CD4-positive, alpha-beta T cell treated with Interleukin-6 for 4 hours (primary cell): ENCODE data around the gene FGF2.
A peak's percentile ranks its signal among the peaks of the same experiment; 100 is the strongest.
"Not testable (repeated sequence)": the region's sequence is repeated elsewhere in the genome, so short reads cannot be mapped to it uniquely, and the experiment has no call there.

Experiments used
- DNase-seq: peaks from one replicate; pipeline ENCODE4 v3.0.0-alpha.2; 2020; ENCODE audit warnings: mixed read lengths

FGF2 gene

GRCh38 chr4:122826553-122827257 lies at the start of gene FGF2:
Gene FGF2 (plus strand): TSS chr4:122826831. CDS start chr4:122827175, 344 bp downstream.
- peak; percentile 14 for DNase-seq

GRCh38 chr4:122776916-122777315 lies 49.7 kb upstream of the FGF2 start:
- no peak for DNase-seq

GRCh38 chr4:122777846-122778673 lies 48.6 kb upstream of the FGF2 start:
- DNase-seq = no peak

GRCh38 chr4:122781486-122781885 lies 45.1 kb upstream of the FGF2 start:
- no peak for DNase-seq

- DNase-seq = no peak
These were observed 43.1 kb upstream of the FGF2 start for GRCh38 chr4:122783301-122784215.

GRCh38 chr4:122784261-122784660 lies 42.4 kb upstream of the FGF2 start:
- DNase-seq = no peak

GRCh38 chr4:122785099-122785498 lies 41.5 kb upstream of the FGF2 start:
- DNase-seq = no peak

- DNase-seq = not testable (repeated sequence)
These were observed 40.3 kb upstream of the FGF2 start for GRCh38 chr4:122786296-122786695.

GRCh38 chr4:122786920-122787319 lies 39.7 kb upstream of the FGF2 start:
- DNase-seq = not testable (repeated sequence)

GRCh38 chr4:122787940-122788339 lies 38.7 kb upstream of the FGF2 start:
- no peak for DNase-seq

GRCh38 chr4:122788935-122789334 lies 37.7 kb upstream of the FGF2 start:
- DNase-seq = no peak

GRCh38 chr4:122793811-122794210 lies 32.8 kb upstream of the FGF2 start:
- DNase-seq = no peak

- DNase-seq = no peak
These were observed 29.7 kb upstream of the FGF2 start for GRCh38 chr4:122796801-122797404.

- DNase-seq = no peak
These were observed 29.1 kb upstream of the FGF2 start for GRCh38 chr4:122797405-122798094.

GRCh38 chr4:122798101-122798500 lies 28.5 kb upstream of the FGF2 start:
- no peak for DNase-seq

GRCh38 chr4:122798917-122799316 lies 27.7 kb upstream of the FGF2 start:
- no peak for DNase-seq

GRCh38 chr4:122803788-122804208 lies 22.8 kb upstream of the FGF2 start:
- no peak for DNase-seq

- no peak for DNase-seq
These were observed 19.5 kb upstream of the FGF2 start for GRCh38 chr4:122806981-122807679.

- DNase-seq = no peak
These were observed 16.0 kb upstream of the FGF2 start for GRCh38 chr4:122810669-122811068.

GRCh38 chr4:122811781-122812180 lies 14.8 kb upstream of the FGF2 start:
- not testable (repeated sequence) for DNase-seq

- DNase-seq = not testable (repeated sequence)
These were observed 13.8 kb upstream of the FGF2 start for GRCh38 chr4:122812823-122813222.
